SJSA1 (cell line): ENCODE measurements around the gene PSD2. TPM values are rescaled to one million over a fixed set of nuclear protein-coding genes. Genes with fewer than 3 reads are reported as not detected.

Experiments used
- total RNA-seq: library from RNA; depleted of rRNA; stranded (reverse); fragments of >200 nt; shearing (Covaris generic); gene quantifications from 2 replicates; pipeline ENCODE4 v1.2.3, GENCODE V29; 2014; rRNA removed

Gene PSD2
- total RNA-seq, 1 experiment from 2014 or later, result 0.03 TPM

Other genes starting within 250 kb of the PSD2 start
- 136 and 159 TPM in 2 replicates for gene UBE2D2, start 234.5 kb upstream of the PSD2 start, total RNA-seq
- 101 and 114 TPM in 2 replicates for gene CXXC5, start 147.5 kb upstream of the PSD2 start, total RNA-seq
- gene NRG2, start 247.5 kb downstream of the PSD2 start, total RNA-seq, result not detected in 2 replicates